Measurements from ENCODE around the gene GFOD2.

DNA sequence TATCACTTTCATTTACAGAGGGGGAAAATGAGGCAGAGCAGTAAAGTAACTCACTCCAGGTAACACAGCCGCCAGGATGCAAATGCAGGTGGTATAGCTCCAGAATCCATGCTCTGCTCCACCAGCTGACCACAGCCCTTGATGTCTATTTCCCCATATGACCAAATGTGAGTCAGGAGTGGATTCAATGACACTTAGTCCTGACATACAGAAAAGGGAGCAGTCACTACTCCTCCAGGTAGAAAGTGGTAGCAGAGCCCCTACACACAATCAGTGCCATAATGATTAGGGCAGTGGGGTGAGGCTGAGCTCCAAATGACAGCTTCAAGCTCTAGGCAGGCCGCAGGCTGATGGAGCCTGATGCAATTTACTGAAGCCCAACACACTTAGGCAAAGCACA, 43.3 kb upstream of the GFOD2 start:
- no peak for TF ChIP-seq POU2F2 (IDR thresholded peaks at IDR 0.05; ENCODE audit: low read depth, low read length)
- TF ChIP-seq POLR2A (IDR thresholded peaks at IDR 0.05; ENCODE audit: low read depth, low read length) = no peak
- TF ChIP-seq POLR2AphosphoS5 (IDR thresholded peaks at IDR 0.05; ENCODE audit: low read depth, low read length) = no peak
- no peak for TF ChIP-seq SPI1 (IDR thresholded peaks at IDR 0.05; ENCODE audit: low read depth, low read length)
- no peak for TF ChIP-seq TAF1 (IDR thresholded peaks at IDR 0.05; ENCODE audit: low read depth, low read length)
- TF ChIP-seq PAX5 (IDR thresholded peaks at IDR 0.05; ENCODE audit: insufficient read depth, low read length, severe bottlenecking) = no peak
